ENCODE data around the gene CXCL11. TPM values are rescaled to one million over a fixed set of nuclear protein-coding genes. Genes with fewer than 3 reads are reported as not detected.

The CXCL11 gene
- not detected in 2 replicates for total RNA-seq (ENCODE audit: low replicate concordance)

GRCh38 chr4:76035799-76036380 lies at the start of gene CXCL11:
TSS of gene CXCL11 (minus strand) at chr4:76036070. CDS start at chr4:76035987, 83 bp downstream.
- Mint-ChIP-seq H3K4me3 (no peak within 1 kb of the TSS), H3K36me3 (no peaks in the 10 kb centered on the region), H3K27ac (no peak within 1 kb of the TSS), H3K27me3 (ENCODE audit: insufficient read depth, low read depth) (no peaks in the 10 kb centered on the region), H3K4me1 (no peaks in the 10 kb centered on the region), H3K9me3 (no peaks in the 10 kb centered on the region)
- no peak for DNase-seq (ENCODE audit: low spot score)
- no peaks in the 10 kb centered on the region for H3K79me2 ChIP-seq (ENCODE audit: low read depth)
- no peak for TF ChIP-seq EZH2 (IDR thresholded peaks at IDR 0.05)
- TF ChIP-seq CTCF (IDR thresholded peaks at IDR 0.05): no peak
- no peak for TF ChIP-seq EZH2phosphoT487 (IDR thresholded peaks at IDR 0.05)
- H4K20me1 ChIP-seq (ENCODE audit: low read depth): no peaks in the 10 kb centered on the region
- no peaks in the 10 kb centered on the region for H3F3A ChIP-seq (ENCODE audit: low read depth)
- H3K36me3 ChIP-seq: no peaks in the 10 kb centered on the region
- no peak within 1 kb of the TSS for H3K4me2 ChIP-seq
- H3K4me3 ChIP-seq: no peak within 1 kb of the TSS
- H2AFZ ChIP-seq (replicated peaks): no peak within 1 kb of the TSS
- H3K27me3 ChIP-seq: no peaks in the 10 kb centered on the region
- H3K4me1 ChIP-seq: no peaks in the 10 kb centered on the region
- no peak within 1 kb of the TSS for H3K9ac ChIP-seq
- H3K27ac ChIP-seq: no peak within 1 kb of the TSS
- H3K9me3 ChIP-seq (ENCODE audit: low read depth): no peaks in the 10 kb centered on the region

GRCh38 chr4:76084542-76084941 lies 48.7 kb upstream of the CXCL11 start:
- no peak overlapping the region for H3K27ac Mint-ChIP-seq
- H3K27me3 ChIP-seq: no peaks in the 10 kb centered on the region
- H3K79me2 ChIP-seq (ENCODE audit: low read depth): no peaks in the 10 kb centered on the region
- H3K9ac ChIP-seq: no peak overlapping the region
- H3K36me3 ChIP-seq: no peaks in the 10 kb centered on the region
- H4K20me1 ChIP-seq (ENCODE audit: low read depth): no peaks in the 10 kb centered on the region
- H3K9me3 Mint-ChIP-seq: no peaks in the 10 kb centered on the region
- no peaks in the 10 kb centered on the region for H3F3A ChIP-seq (ENCODE audit: low read depth)
- no peaks in the 10 kb centered on the region for H3K27me3 Mint-ChIP-seq (ENCODE audit: insufficient read depth, low read depth)
- TF ChIP-seq EZH2 (IDR thresholded peaks at IDR 0.05): no peak
- TF ChIP-seq CTCF (IDR thresholded peaks at IDR 0.05): no peak
- no peak for TF ChIP-seq EZH2phosphoT487 (IDR thresholded peaks at IDR 0.05)
- H3K4me1 Mint-ChIP-seq: peaks cover 7% of the 10 kb centered on the region
- no peak overlapping the region for H3K4me3 ChIP-seq
- H3K4me2 ChIP-seq: no peak overlapping the region
- H3K9me3 ChIP-seq (ENCODE audit: low read depth): no peaks in the 10 kb centered on the region
- no peak overlapping the region for H3K27ac ChIP-seq
- H2AFZ ChIP-seq (replicated peaks): no peak overlapping the region
- H3K4me3 Mint-ChIP-seq: no peak overlapping the region
- no peak for DNase-seq (ENCODE audit: low spot score)
- H3K4me1 ChIP-seq: no peaks in the 10 kb centered on the region
- no peaks in the 10 kb centered on the region for H3K36me3 Mint-ChIP-seq

- no peaks in the 10 kb centered on the region for H3K9me3 Mint-ChIP-seq
These were observed 47.6 kb upstream of the CXCL11 start for GRCh38 chr4:76083386-76083988.

More at GRCh38 chr4:76083386-76083988, 47.6 kb upstream of the CXCL11 start:
- Mint-ChIP-seq H3K4me3 (no peak overlapping the region), H3K4me1 (peaks cover 7% of the 10 kb centered on the region), H3K27me3 (ENCODE audit: insufficient read depth, low read depth) (no peaks in the 10 kb centered on the region), H3K36me3 (no peaks in the 10 kb centered on the region), H3K27ac (no peak overlapping the region)
- no peaks in the 10 kb centered on the region for H4K20me1 ChIP-seq (ENCODE audit: low read depth)
- peak overlapping the region; percentile 34 for H2AFZ ChIP-seq (replicated peaks)
- H3K4me2 ChIP-seq: no peak overlapping the region
- no peak overlapping the region for H3K9ac ChIP-seq
- H3K4me1 ChIP-seq: no peaks in the 10 kb centered on the region
- H3K27ac ChIP-seq: no peak overlapping the region
- no peak for DNase-seq (ENCODE audit: low spot score)
- H3K27me3 ChIP-seq: no peaks in the 10 kb centered on the region
- no peaks in the 10 kb centered on the region for H3K9me3 ChIP-seq (ENCODE audit: low read depth)
- H3K79me2 ChIP-seq (ENCODE audit: low read depth): no peaks in the 10 kb centered on the region
- H3K4me3 ChIP-seq: no peak overlapping the region
- TF ChIP-seq EZH2phosphoT487 (IDR thresholded peaks at IDR 0.05) (no peak), EZH2 (IDR thresholded peaks at IDR 0.05) (no peak), CTCF (IDR thresholded peaks at IDR 0.05) (no peak)
- H3F3A ChIP-seq (ENCODE audit: low read depth): no peaks in the 10 kb centered on the region
- H3K36me3 ChIP-seq: no peaks in the 10 kb centered on the region
